GM12892 (cell line): ENCODE results near the gene TRMT1L.

ENCODE experiments used
- POLR2A ChIP-seq: IDR thresholded peaks from 2 replicates; pipeline ENCODE4 v1.6.1; 2011; ENCODE audit warnings: low read depth, low read length, control low read depth
- POLR2AphosphoS5 ChIP-seq: IDR thresholded peaks from 2 replicates; pipeline ENCODE4 v1.6.1; 2011; ENCODE audit warnings: low read depth, low read length, control low read depth

- TF ChIP-seq POLR2A (no peak), POLR2AphosphoS5 (no peak)
Measured at GRCh38 chr1:185144233-185144632, 12.5 kb downstream of the TRMT1L start.
